ENCODE measurements around the gene SLC8A1.

- TF ChIP-seq CTCF (IDR thresholded peaks at IDR 0.05; ENCODE audit: low read depth, low read length) (no peak), POLR2A (IDR thresholded peaks at IDR 0.05; ENCODE audit: extremely low read depth, insufficient read length) (no peak), MAX (IDR thresholded peaks at IDR 0.05; ENCODE audit: low read depth, low read length) (no peak)
Observed at GRCh38 chr2:40072442-40073232, 379.3 kb downstream of the SLC8A1 start.
